Measurements from ENCODE around the gene PBX4. TPM values are rescaled to one million over a fixed set of nuclear protein-coding genes. Genes with fewer than 3 reads are reported as not detected.
"Not testable (repeated sequence)": the region's sequence is repeated elsewhere in the genome, so short reads cannot be mapped to it uniquely, and the experiment has no call there.

The PBX4 gene
- total RNA-seq, 6 experiments from 2014 or later, result 0.23 to 0.40 (median 0.30) TPM; not detected in 1

DNA sequence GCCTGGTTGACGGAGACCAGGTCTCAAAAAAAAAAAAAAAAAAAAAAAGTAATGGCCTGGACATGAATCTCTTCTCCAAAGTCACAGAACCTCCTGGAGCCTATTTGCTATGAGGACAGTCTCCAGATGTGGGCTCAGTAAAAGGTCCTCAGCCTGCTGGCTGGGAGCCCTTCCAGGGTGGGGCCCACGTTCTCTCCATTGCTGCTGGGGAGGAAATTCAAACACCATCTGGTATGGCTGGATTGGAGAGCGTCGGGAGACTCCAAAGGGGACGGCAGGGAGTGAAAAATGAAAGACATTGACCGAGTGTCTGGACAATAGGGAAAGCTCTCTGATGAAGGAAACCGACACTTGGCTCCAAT, 1.3 kb upstream of the PBX4 start:
- Mint-ChIP-seq H3K4me1 (ENCODE audit: low read depth) (peaks cover 26% of the 10 kb centered on the region), H3K36me3 (ENCODE audit: low read depth) (no peaks in the 10 kb centered on the region), H3K27ac (no peak overlapping the region), H3K27me3 (ENCODE audit: insufficient read depth) (peaks cover 7% of the 10 kb centered on the region), H3K9me3 (no peaks in the 10 kb centered on the region), H3K4me3 (no peak overlapping the region)
- no peak for DNase-seq
- TF ChIP-seq, protein P1, sequence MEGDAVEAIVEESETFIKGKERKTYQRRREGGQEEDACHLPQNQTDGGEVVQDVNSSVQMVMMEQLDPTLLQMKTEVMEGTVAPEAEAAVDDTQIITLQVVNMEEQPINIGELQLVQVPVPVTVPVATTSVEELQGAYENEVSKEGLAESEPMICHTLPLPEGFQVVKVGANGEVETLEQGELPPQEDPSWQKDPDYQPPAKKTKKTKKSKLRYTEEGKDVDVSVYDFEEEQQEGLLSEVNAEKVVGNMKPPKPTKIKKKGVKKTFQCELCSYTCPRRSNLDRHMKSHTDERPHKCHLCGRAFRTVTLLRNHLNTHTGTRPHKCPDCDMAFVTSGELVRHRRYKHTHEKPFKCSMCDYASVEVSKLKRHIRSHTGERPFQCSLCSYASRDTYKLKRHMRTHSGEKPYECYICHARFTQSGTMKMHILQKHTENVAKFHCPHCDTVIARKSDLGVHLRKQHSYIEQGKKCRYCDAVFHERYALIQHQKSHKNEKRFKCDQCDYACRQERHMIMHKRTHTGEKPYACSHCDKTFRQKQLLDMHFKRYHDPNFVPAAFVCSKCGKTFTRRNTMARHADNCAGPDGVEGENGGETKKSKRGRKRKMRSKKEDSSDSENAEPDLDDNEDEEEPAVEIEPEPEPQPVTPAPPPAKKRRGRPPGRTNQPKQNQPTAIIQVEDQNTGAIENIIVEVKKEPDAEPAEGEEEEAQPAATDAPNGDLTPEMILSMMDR (IDR thresholded peaks at IDR 0.05), result no peak

DNA sequence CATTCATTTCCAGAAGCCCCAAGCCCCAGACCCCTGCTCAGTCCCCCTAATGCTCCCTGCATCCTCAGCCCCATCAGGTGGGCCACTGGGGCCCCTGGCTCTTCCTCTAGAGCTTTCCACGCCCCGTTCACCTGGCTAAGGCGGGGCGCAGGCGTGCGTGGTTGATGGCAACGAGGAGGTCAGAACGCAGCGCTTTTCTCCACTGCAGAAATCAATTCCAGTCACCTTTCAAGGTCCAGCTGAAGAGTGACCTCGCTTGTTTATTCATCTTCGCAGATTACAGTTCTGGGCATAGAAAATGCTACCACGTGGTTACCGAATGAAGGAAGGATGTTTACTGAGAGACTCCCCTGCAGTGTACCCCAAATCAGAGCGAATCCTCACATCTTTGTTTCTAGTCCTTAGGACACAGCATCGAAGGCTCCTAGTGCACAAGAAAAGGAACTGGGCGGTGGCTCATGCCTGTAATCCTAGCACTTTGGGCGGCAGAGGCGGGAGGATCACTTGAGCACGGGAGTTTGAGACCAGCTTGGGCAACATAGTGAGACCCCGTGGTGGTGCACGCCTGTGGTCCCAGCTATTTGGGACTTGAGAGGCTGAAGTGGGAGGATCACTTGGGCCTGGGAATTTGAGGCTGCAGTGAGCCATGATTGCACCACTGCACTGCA, 828 bp upstream of the PBX4 start:
- peaks cover 26% of the 10 kb centered on the region for H3K4me1 Mint-ChIP-seq (ENCODE audit: low read depth)
- no peaks in the 10 kb centered on the region for H3K9me3 Mint-ChIP-seq
- TF ChIP-seq, protein P1 (IDR thresholded peaks at IDR 0.05), result no peak
- H3K27me3 Mint-ChIP-seq (ENCODE audit: insufficient read depth), result peaks cover 7% of the 10 kb centered on the region
- DNase-seq, result no peak
- peak overlapping the region; percentile 74 for H3K4me3 Mint-ChIP-seq
- no peak overlapping the region for H3K27ac Mint-ChIP-seq
- H3K36me3 Mint-ChIP-seq (ENCODE audit: low read depth), result no peaks in the 10 kb centered on the region

DNA sequence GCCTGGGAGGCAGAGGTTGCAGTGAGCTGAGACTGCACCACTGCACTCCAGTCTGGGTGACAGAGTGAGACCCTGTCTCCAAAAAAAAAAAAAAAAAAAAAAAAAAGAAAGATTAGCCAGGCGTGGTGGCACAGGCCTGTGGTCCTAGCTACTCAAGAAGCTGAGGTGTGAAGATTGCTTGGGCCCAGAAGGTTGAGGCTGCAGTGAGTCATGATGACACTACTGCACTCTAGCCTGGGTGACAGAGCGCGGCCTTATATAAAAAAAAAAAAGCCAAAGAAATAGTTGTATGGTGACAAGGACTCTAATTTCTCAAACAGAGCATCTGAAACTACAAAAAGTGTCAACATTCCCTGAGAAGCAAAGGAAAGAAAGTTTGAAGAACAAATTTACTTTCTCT, 3.4 kb downstream of the PBX4 start:
- Mint-ChIP-seq H3K36me3 (ENCODE audit: low read depth) (no peaks in the 10 kb centered on the region), H3K9me3 (no peaks in the 10 kb centered on the region), H3K4me3 (no peak overlapping the region), H3K27ac (peak overlapping the region; percentile 9; the same call in 1 of the 2 replicates), H3K4me1 (ENCODE audit: low read depth) (peaks cover 34% of the 10 kb centered on the region), H3K27me3 (ENCODE audit: insufficient read depth) (peaks cover 7% of the 10 kb centered on the region)
- DNase-seq, result peak; percentile 29
- TF ChIP-seq, protein P1 (IDR thresholded peaks at IDR 0.05), result no peak

DNA sequence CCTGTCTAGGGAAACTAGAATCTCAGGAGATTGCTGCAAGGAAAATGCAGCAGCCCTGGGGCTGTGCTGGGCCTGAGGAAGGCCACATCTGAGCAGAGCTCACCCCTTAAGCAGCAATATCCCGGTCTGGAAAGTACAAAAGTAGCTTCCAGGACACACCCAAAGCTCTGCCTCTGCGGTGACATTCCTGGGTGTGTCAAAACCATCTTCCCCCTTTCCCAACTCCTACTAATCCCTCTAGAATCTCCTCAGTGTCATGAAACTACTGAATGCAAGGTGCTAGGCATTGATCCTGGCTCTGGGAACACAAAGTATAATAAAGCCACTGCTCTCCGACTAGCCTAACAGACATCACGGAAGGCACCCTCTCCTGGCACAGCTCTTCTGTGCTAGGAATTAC, 5.0 kb downstream of the PBX4 start:
- TF ChIP-seq, protein P1 (IDR thresholded peaks at IDR 0.05), result no peak
- Mint-ChIP-seq H3K27ac (no peak overlapping the region; the same call in 1 of the 2 replicates), H3K36me3 (ENCODE audit: low read depth) (no peaks in the 10 kb centered on the region), H3K27me3 (ENCODE audit: insufficient read depth) (peaks cover 2% of the 10 kb centered on the region), H3K4me1 (ENCODE audit: low read depth) (peaks cover 24% of the 10 kb centered on the region), H3K4me3 (no peak overlapping the region), H3K9me3 (no peaks in the 10 kb centered on the region)
- peak; percentile 11 for DNase-seq

DNA sequence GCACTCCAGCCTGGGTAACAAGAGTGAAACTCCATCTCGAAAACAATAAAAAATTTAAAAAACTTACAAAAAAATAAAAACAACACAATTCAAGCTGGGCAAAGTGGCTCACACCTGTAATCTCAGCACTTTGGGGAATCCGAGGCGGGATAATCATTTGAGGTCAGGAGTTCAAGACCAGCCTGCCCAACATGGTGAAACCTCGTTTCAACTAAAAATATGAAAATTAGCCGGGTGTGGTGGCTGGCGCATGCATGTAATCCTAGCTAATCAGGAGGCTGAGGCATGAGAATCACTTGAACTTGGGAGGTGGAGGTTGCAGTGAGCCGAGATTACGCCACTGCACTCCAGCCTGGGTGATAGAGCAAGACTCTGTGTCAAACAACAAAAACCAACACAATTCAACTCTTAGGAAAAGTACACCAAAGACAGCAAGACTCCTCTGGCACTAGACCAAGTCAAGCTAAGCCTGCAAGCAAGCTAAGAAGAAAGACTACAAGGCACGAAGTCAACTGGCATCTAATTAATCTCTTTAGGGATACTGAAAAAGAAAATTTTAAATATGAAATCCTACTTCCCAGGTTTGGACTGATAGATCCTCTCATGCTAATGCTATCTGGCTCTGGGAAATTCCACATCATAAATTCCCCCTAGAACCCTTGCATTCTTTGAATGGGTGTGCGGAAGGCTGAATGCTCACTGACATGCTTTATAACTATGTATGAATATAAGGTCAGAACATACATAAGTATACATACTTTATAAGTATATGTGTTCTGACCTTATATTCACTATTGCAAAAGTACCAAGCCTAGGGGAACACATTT, 7.9 kb downstream of the PBX4 start:
- DNase-seq, result no peak
- Mint-ChIP-seq H3K4me3 (no peak overlapping the region), H3K9me3 (no peaks in the 10 kb centered on the region), H3K36me3 (ENCODE audit: low read depth) (no peaks in the 10 kb centered on the region), H3K27me3 (ENCODE audit: insufficient read depth) (no peaks in the 10 kb centered on the region; the same call in none of the 2 replicates), H3K27ac (no peak overlapping the region), H3K4me1 (ENCODE audit: low read depth) (peaks cover 19% of the 10 kb centered on the region)
- TF ChIP-seq, protein P1 (IDR thresholded peaks at IDR 0.05), result no peak

DNA sequence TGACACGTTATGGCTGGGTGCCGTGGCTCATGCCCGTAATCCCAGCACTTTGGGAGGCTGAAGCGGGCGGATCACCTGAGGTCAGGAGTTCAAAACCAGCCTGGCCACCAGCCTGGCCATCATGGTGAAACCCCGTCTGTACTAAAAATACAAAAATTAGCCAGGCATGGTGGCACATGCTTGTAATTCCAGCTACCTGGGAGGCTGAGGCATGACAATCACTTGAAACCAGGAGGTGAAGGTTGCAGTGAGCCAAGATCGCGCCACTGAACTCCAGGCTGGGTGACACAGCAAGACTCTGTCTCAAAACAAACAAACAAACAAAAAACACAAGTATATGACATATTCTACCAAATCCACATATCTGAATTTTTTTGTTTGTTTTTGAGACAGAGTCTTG, 11.8 kb downstream of the PBX4 start:
- not testable (repeated sequence) for DNase-seq; H3K9me3 Mint-ChIP-seq; H3K27ac Mint-ChIP-seq; H3K4me1 Mint-ChIP-seq (ENCODE audit: low read depth); H3K4me3 Mint-ChIP-seq; H3K27me3 Mint-ChIP-seq (ENCODE audit: insufficient read depth); H3K36me3 Mint-ChIP-seq (ENCODE audit: low read depth)
